Stimulated activated naive CD4-positive, alpha-beta T cell treated with Interleukin-2 at 50 U/mL for 16 hours (primary cell): Measurements from ENCODE around the gene ACSF2.
"Not testable (repeated sequence)": the region's sequence is repeated elsewhere in the genome, so short reads cannot be mapped to it uniquely, and the experiment has no call there.

ENCODE experiments used
- DNase-seq: peaks from one replicate; lab custom pipeline; 2025; lab: John Stamatoyannopoulos, UW

ACSF2 gene

GRCh38 chr17:50464736-50465135 is 38.7 kb downstream of the ACSF2 start:
- DNase-seq: no peak

- no peak for DNase-seq
Measured at GRCh38 chr17:50465171-50465570, 39.2 kb downstream of the ACSF2 start.

- DNase-seq: no peak
Measured at GRCh38 chr17:50465635-50466034, 39.6 kb downstream of the ACSF2 start.

- no peak for DNase-seq
Measured at GRCh38 chr17:50466371-50467113, 40.5 kb downstream of the ACSF2 start.

DNA sequence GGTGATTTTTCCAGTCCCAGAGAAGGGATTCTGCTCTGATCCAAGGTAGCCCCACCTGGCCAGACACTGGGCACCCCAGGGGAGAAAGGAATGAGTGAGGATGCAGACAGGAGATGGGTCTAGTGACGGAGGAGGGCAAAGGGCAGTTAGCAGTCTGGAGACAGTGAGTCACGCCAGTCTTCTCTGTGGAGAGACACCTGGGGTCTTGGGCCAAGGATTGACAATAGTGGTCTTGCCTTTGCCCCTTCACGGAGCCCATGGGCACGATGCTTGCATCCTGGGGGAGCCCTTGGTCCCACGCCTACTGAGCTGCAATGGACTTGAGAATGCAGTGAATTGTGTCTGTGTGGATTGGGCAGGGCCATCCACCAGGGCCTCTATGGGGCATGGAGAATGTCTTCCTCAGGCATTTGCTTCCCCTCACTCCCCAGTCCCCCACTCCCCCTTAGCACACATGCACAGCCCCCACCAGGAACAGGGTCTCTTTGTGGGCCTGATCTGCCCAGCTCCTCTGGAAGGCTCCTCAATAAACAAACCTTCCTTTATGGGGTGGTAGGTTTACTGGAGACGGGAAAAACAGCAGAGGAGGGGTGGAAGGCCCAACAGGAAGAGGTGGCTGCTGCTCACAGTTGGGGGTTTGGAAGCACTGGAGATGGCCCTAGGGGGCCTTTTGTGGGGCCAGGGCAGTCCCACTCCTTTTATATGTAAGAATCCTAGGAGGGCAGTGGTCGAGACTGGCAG is 41.3 kb downstream of the ACSF2 start:
- no peak for DNase-seq

DNA sequence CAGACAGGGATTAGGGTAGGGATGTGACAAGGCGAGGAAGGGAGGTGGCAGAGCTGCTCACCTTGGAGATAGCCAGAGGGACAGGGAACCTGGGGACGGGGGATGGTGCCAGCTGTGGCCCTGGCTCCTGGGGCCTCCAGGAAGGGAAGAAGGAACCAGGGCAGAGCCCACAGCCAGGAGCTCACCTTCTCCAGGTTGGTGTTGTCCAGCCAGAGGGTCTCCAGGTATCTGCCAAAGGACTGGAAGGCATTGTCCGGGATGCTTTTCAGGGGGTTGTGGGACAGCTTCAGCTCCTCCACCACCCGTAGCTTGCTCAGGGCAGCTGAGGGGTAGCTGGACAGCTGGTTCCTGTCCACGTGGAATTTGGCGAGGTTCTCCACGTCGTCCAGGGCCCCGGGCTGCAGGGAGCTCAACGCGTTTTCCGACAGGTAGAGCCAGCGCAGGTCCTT is 41.9 kb downstream of the ACSF2 start:
- no peak for DNase-seq

- peak; percentile 5 for DNase-seq
Measured at GRCh38 chr17:50468304-50469207, 42.5 kb downstream of the ACSF2 start, which contains the start of gene CHAD. Gene CHAD (minus strand): TSS chr17:50468880. CDS start chr17:50468813, 67 bp downstream.

GRCh38 chr17:50469208-50469605 is 43.2 kb downstream of the ACSF2 start:
- no peak for DNase-seq

DNA sequence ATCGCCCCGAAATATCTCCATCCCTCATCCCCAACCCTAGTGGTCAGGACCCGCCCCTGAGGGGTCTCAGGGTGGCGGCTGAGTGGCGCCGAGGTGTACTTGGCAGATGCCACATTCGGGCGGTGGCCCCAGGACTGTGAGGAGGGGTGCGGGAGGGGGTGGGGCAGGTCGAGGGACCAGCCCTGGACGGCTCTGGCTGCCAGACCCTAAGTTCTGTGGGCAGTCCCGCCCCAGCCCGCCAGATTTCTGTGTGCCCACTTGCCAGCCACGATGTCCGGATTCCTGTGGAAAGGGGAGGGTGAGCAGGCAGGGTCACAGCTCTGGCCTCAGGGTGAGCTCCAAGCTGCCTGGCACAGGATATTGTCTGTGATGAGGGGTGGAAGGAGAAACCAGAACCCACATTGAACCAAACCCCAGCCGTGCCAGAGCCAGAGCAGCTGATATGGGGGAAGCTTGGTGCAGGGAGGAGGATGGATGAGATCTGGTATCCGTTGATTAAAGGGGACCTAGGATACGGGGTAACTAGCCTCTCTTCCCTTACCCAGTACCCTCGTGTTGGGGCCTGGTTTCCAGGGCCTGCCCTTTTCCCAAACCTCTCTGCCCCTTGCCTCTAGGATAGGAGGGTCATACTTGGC is 43.8 kb downstream of the ACSF2 start:
- DNase-seq: no peak

DNA sequence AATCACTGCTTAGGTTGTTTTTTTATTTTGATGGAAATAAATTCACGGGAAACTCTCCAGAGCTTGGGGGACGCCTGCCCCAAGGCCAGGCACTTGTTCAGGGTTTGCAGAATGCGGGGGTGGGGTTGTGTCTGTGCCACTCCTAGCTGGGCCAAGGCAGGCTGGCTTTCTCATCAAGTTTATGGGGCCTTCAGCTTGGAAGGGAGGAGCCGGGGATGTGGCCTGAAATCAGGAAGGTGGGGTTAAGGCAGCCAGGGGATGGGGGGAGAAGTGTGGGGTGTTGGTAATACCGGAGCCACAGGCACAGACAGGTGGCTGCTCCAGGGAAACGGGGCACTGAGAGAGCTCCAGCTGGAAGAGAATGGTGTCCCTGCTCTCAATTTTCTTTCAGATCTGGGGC is 44.4 kb downstream of the ACSF2 start:
- DNase-seq: no peak

DNA sequence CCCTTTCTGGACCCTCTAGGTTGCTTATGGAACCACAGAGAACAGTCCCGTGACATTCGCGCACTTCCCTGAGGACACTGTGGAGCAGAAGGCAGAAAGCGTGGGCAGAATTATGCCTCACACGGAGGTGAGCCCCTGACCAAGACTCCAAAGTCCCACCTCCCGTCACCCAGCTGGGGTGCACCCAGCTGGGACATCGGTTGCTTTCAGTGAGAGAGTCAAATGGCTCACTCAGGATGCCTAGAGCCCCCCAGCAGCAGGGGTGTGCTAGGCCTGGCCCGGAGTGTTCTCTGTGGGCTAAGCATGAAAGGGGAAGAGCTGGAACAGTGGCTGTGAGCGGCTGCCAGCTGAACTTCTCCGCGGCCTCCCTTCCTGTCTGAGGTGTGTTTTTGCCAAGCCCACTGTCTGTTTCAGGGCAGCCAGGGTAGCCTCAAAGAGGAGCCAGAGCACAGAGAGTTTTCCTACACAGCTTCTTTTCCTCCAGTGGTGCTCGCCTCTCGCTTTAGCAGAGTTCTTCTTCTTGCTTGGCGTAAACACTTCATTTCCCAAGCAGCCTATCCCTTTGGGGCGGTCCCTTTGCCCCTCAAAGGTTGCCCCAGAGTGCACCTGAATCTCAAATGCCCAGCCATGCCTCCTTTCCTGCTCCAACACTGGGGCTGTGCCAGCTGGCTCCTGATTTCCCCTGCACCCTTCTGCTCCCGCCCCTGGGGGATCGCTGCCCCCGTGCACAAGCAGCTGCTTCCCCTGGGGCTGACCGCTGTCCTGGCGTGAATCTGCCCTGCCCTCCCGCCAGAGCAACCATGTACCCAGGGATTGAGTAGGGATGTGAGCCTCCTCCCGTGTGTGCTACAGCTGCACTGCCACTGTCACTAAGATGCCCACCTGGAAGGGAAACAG is 45.2 kb downstream of the ACSF2 start:
- DNase-seq: no peak

- DNase-seq: no peak
Measured at GRCh38 chr17:50472286-50472685, 46.3 kb downstream of the ACSF2 start.

GRCh38 chr17:50472761-50473161 is 46.7 kb downstream of the ACSF2 start:
- DNase-seq: not testable (repeated sequence)

GRCh38 chr17:50473901-50474300 is 47.9 kb downstream of the ACSF2 start:
- no peak for DNase-seq

DNA sequence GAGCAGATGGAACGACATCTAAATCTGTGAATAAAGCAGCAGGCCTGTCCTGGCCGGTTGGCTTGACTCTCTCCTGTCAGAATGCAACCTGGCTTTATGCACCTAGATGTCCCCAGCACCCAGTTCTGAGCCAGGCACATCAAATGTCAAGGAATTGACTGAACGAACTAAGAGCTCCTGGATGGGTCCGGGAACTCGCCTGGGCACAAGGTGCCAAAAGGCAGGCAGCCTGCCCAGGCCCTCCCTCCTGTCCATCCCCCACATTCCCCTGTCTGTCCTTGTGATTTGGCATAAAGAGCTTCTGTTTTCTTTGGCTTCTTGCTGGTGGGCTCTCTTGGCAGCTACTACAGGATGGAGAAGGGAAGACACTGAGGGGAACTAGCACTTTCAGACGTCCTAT is 48.5 kb downstream of the ACSF2 start:
- no peak for DNase-seq

- no peak for DNase-seq
Measured at GRCh38 chr17:50475362-50475761, 49.3 kb downstream of the ACSF2 start.

GRCh38 chr17:50475775-50476544 is 49.9 kb downstream of the ACSF2 start:
- not testable (repeated sequence) for DNase-seq

DNA sequence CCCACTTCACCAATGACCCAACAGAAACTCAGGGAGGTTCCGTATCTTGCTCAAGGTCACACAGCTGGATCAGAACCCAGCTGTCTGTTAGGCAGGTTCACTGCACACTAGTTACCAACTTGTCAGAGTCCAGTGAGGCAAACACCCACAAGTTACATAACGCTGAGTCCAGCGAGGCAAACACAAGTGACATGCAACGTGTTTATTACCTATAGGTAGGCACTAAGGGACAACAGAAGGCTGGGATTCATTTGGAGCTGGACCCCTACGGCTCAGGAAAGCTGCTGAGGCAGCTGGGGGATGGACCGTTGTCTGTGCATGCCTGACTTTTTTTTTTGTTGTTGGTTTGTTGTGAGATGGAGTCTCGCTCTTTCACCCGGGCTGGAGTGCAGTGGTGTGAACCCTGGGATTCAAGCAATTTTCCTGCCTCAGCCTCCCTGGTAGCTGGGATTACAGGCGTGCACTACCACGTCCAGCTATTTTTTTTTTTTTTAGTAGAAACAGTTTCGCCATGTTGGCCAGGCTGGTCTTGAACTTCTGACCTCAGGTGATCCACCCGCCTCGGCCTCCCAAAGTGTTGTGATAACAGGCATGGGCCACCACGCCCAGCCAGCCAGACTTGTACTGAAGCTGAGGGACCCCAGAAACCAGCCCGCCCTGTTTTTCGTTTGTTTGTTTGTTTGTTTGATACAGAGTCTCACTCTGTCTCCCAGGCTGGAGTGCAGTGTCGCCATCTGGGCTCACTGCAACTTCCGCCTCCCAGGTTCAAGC is 50.7 kb downstream of the ACSF2 start:
- DNase-seq: no peak

- no peak for DNase-seq
Measured at GRCh38 chr17:50477976-50478375, 52.0 kb downstream of the ACSF2 start.
